Measurements from ENCODE around the gene MGAT5.

The MGAT5 gene

GRCh38 chr2:134320930-134321329 is 67.1 kb downstream of the MGAT5 start:
- H3K4me3 ChIP-seq (ENCODE audit: low read length) = no peak overlapping the region
- DNase-seq (ENCODE audit: low read depth) = no peak
- TF ChIP-seq CTCF (IDR thresholded peaks at IDR 0.05; ENCODE audit: insufficient read depth, low read depth, low read length, missing control alignments) = no peak

- DNase-seq (ENCODE audit: low read depth) = no peak
- H3K4me3 ChIP-seq (ENCODE audit: low read length) = no peak overlapping the region
- no peak for TF ChIP-seq CTCF (IDR thresholded peaks at IDR 0.05; ENCODE audit: insufficient read depth, low read depth, low read length, missing control alignments)
Observed at GRCh38 chr2:134323777-134324176, 69.9 kb downstream of the MGAT5 start.

GRCh38 chr2:134324430-134324829 is 70.6 kb downstream of the MGAT5 start:
- no peak for TF ChIP-seq CTCF (IDR thresholded peaks at IDR 0.05; ENCODE audit: insufficient read depth, low read depth, low read length, missing control alignments)
- DNase-seq (ENCODE audit: low read depth) = no peak
- H3K4me3 ChIP-seq (ENCODE audit: low read length) = no peak overlapping the region

GRCh38 chr2:134324947-134325346 is 71.1 kb downstream of the MGAT5 start:
- no peak for DNase-seq (ENCODE audit: low read depth)
- no peak for TF ChIP-seq CTCF (IDR thresholded peaks at IDR 0.05; ENCODE audit: insufficient read depth, low read depth, low read length, missing control alignments)
- no peak overlapping the region for H3K4me3 ChIP-seq (ENCODE audit: low read length)

GRCh38 chr2:134325696-134326095 is 71.8 kb downstream of the MGAT5 start:
- no peak for TF ChIP-seq CTCF (IDR thresholded peaks at IDR 0.05; ENCODE audit: insufficient read depth, low read depth, low read length, missing control alignments)
- no peak overlapping the region for H3K4me3 ChIP-seq (ENCODE audit: low read length)
- no peak for DNase-seq (ENCODE audit: low read depth)

- peak; percentile 81 for DNase-seq (ENCODE audit: low read depth)
- no peak overlapping the region for H3K4me3 ChIP-seq (ENCODE audit: low read length)
- no peak for TF ChIP-seq CTCF (IDR thresholded peaks at IDR 0.05; ENCODE audit: insufficient read depth, low read depth, low read length, missing control alignments)
Observed at GRCh38 chr2:134327367-134327766, 73.5 kb downstream of the MGAT5 start.

- no peak for DNase-seq (ENCODE audit: low read depth)
- TF ChIP-seq CTCF (IDR thresholded peaks at IDR 0.05; ENCODE audit: insufficient read depth, low read depth, low read length, missing control alignments) = no peak
- no peak overlapping the region for H3K4me3 ChIP-seq (ENCODE audit: low read length)
Observed at GRCh38 chr2:134331081-134331480, 77.2 kb downstream of the MGAT5 start.

Data from epithelial cell of esophagus (primary cell).